Measurements from ENCODE around the gene WDR41.

- TF ChIP-seq ATF7 (IDR thresholded peaks at IDR 0.05) (no peak), ZSCAN29 (IDR thresholded peaks at IDR 0.05) (no peak), ZEB2 (IDR thresholded peaks at IDR 0.05) (no peak), CTCF (IDR thresholded peaks at IDR 0.05 in 2 of 3, conservative IDR thresholded peaks at IDR 0.05 in 1 of 3; ENCODE audit: insufficient read depth in 2 of 3, low read depth in 1 of 3, low read length in 3 of 3) (no peak), MCM5 (IDR thresholded peaks at IDR 0.05; ENCODE audit: low read depth) (no peak), CREM (IDR thresholded peaks at IDR 0.05; ENCODE audit: low read depth) (no peak)
These were observed 72.2 kb downstream of the WDR41 start for GRCh38 chr5:77419644-77420582.

All from K562 (cell line).